Caco-2 (cell line): ENCODE measurements around the gene MYH9. TPM values are rescaled to one million over a fixed set of nuclear protein-coding genes. Genes with fewer than 3 reads are reported as not detected.

Source experiments
- BruUV-seq: library from RNA; stranded (reverse); fragments of 400-500 nt; replicated peaks from 2 replicates; lab custom pipeline; 2021; lab: Mats Ljungman, UMichigan
- CTCF ChIA-PET: fragments of 300-600 bp; sonication (Branson Sonifier 250); formaldehyde crosslinking; loops from one replicate; lab custom pipeline; 2022; ENCODE audit warnings: antibody characterized with exemption; lab: Charles Lee
- POLR2A ChIA-PET: fragments of 300-600 bp; sonication (Branson Sonifier 250); formaldehyde crosslinking; loops from one replicate; lab custom pipeline; 2022; ENCODE audit warnings: antibody characterized with exemption; lab: Charles Lee
- DNase-seq, 2 experiments: peaks; one replicate each; pipeline versions ENCODE4 v3.0.0 to v3.0.0-alpha.2; 2020 to 2022
- H3K27me3 ChIP-seq: replicated peaks from 2 replicates; pipeline ENCODE4 v1.6.0; 2011; ENCODE audit warnings: low read length; ENCODE audit not compliant: control insufficient read depth, insufficient read depth
- H3K36me3 ChIP-seq: 2 replicates; pipeline ENCODE4 v1.5.1; 2011; ENCODE audit warnings: low read length; ENCODE audit not compliant: control insufficient read depth, insufficient read depth
- H3K4me1 ChIP-seq: fragments of 250-450 bp; sonication (Bioruptor Pico); 2 replicates; pipeline ENCODE4 v1.5.1; 2020; ENCODE audit warnings: mild to moderate bottlenecking
- H3K4me3 ChIP-seq: 2 replicates; pipeline ENCODE4 v1.5.1; 2011; ENCODE audit warnings: low read depth, mild to moderate bottlenecking, control low read depth, low read length
- H3K9me3 ChIP-seq: fragments of 250-450 bp; sonication (Bioruptor Pico); 2 replicates; pipeline ENCODE4 v1.5.1; 2020; ENCODE audit warnings: mild to moderate bottlenecking, moderate library complexity
- H3K27ac Mint-ChIP-seq: one replicate; pipeline ENCODE4 v1.8.0; 2022; ENCODE audit warnings: mixed read lengths; ENCODE audit not compliant: unreplicated experiment
- H3K27me3 Mint-ChIP-seq: one replicate; pipeline ENCODE4 v1.8.0; 2022; ENCODE audit warnings: mixed read lengths; ENCODE audit not compliant: insufficient read depth, unreplicated experiment
- H3K36me3 Mint-ChIP-seq: one replicate; pipeline ENCODE4 v1.8.0; 2022; ENCODE audit warnings: mild to moderate bottlenecking, mixed read lengths; ENCODE audit not compliant: insufficient read depth, unreplicated experiment
- H3K4me1 Mint-ChIP-seq: one replicate; pipeline ENCODE4 v1.8.0; 2022; ENCODE audit warnings: low read depth, mixed read lengths; ENCODE audit not compliant: unreplicated experiment
- H3K4me3 Mint-ChIP-seq: one replicate; pipeline ENCODE4 v1.8.0; 2022; ENCODE audit warnings: mild to moderate bottlenecking, moderate library complexity, mixed read lengths; ENCODE audit not compliant: unreplicated experiment
- H3K9me3 Mint-ChIP-seq: one replicate; pipeline ENCODE4 v1.8.0; 2022; ENCODE audit warnings: mixed read lengths; ENCODE audit not compliant: unreplicated experiment
- CTCF ChIP-seq, 2 experiments: fragments of 200-600 bp in 1 of 2; IDR thresholded peaks; 1 replicate in 1 of 2; 2 replicates in 1 of 2; pipeline versions ENCODE4 v1.5.1 to v1.8.0; 2011 to 2022; ENCODE audit warnings: antibody characterized with exemption in 1 of 2, control low read depth in 1 of 2, inconsistent platforms in 1 of 2, low read depth in 1 of 2, low read length in 1 of 2, mild to moderate bottlenecking in 1 of 2, moderate library complexity in 1 of 2; ENCODE audit not compliant: insufficient read depth in 1 of 2, severe bottlenecking in 1 of 2, unreplicated experiment in 1 of 2
- intact Hi-C: fragments of 100-400 bp; cut with micrococcal nuclease; formaldehyde crosslinking; loops from one replicate; pipeline ENCODE4 v1.10.0; 2022; ENCODE audit not compliant: unreplicated experiment
- total RNA-seq: library from RNA; stranded (reverse); gene quantifications from 2 replicates; pipeline ENCODE4 v1.2.3, GENCODE V29; 2022

MYH9 gene
- total RNA-seq, 1 experiment from 2014 or later: 513 TPM

- DNase-seq: peak; percentile 83 to 85
- H3K4me1 Mint-ChIP-seq: no peaks in the 10 kb centered on the region
- peak; percentile 89 to 92 for TF ChIP-seq CTCF (IDR thresholded peaks at IDR 0.05; ENCODE audit: insufficient read depth in 1 of 2, low read depth in 1 of 2, low read length in 1 of 2, severe bottlenecking in 1 of 2, unreplicated experiment in 1 of 2)
- peak overlapping the region; percentile 26 for H3K27ac Mint-ChIP-seq
- no peaks in the 10 kb centered on the region for H3K4me1 ChIP-seq
- POLR2A ChIA-PET: interaction anchor here (1.0 kb wide), 1 partner anchor 109 kb away, joined by 3 read pairs; no protein-coding TSS in a partner anchor
- peaks cover 17% of the 10 kb centered on the region for H3K36me3 ChIP-seq
- H3K36me3 Mint-ChIP-seq: peaks cover 100% of the 10 kb centered on the region
- H3K4me3 Mint-ChIP-seq: no peak overlapping the region
- BruUV-seq: no TSS peak
- no peak overlapping the region for H3K4me3 ChIP-seq
- H3K9me3 ChIP-seq: no peaks in the 10 kb centered on the region
- no peaks in the 10 kb centered on the region for H3K27me3 ChIP-seq
- intact Hi-C loops: loop anchor here (1.0 to 5.0 kb wide), 3 partner anchors 36 to 169 kb away; no protein-coding TSS in a partner anchor
- CTCF ChIA-PET: interaction anchor here (0.6 to 3.0 kb wide), 13 partner anchors 13 to 185 kb away, joined by 3 to 29 read pairs (median 3); partner anchors contain the start of gene APOL2
- H3K9me3 Mint-ChIP-seq: no peaks in the 10 kb centered on the region
- H3K27me3 Mint-ChIP-seq: no peaks in the 10 kb centered on the region
Observed at GRCh38 chr22:36301384-36301828, 86.4 kb downstream of the MYH9 start.

- no peak for TF ChIP-seq CTCF (IDR thresholded peaks at IDR 0.05; ENCODE audit: insufficient read depth in 1 of 2, low read depth in 1 of 2, low read length in 1 of 2, severe bottlenecking in 1 of 2, unreplicated experiment in 1 of 2)
- Mint-ChIP-seq H3K4me3 (no peak overlapping the region), H3K36me3 (peaks cover 100% of the 10 kb centered on the region), H3K4me1 (no peaks in the 10 kb centered on the region), H3K9me3 (no peaks in the 10 kb centered on the region), H3K27me3 (no peaks in the 10 kb centered on the region), H3K27ac (no peak overlapping the region)
- ChIA-PET POLR2A (interaction anchor here (1.0 kb wide), 1 partner anchor 110 kb away, joined by 3 read pairs; no protein-coding TSS in a partner anchor), CTCF (interaction anchor here (0.9 to 3.0 kb wide), 10 partner anchors 14 to 186 kb away, joined by 3 to 29 read pairs (median 3); partner anchors contain the start of gene APOL2)
- intact Hi-C loops: loop anchor here (1.0 to 5.0 kb wide), 3 partner anchors 37 to 170 kb away; no protein-coding TSS in a partner anchor
- no peaks in the 10 kb centered on the region for H3K9me3 ChIP-seq
- H3K4me3 ChIP-seq: no peak overlapping the region
- H3K27me3 ChIP-seq: no peaks in the 10 kb centered on the region
- BruUV-seq: TSS peak; percentile 29
- H3K36me3 ChIP-seq: peaks cover 16% of the 10 kb centered on the region
- no peaks in the 10 kb centered on the region for H3K4me1 ChIP-seq
- no peak for DNase-seq
Observed at GRCh38 chr22:36300396-36301212, 87.2 kb downstream of the MYH9 start.

GRCh38 chr22:36299911-36300310 lies 87.9 kb downstream of the MYH9 start:
- H3K4me1 ChIP-seq: no peaks in the 10 kb centered on the region
- no peak for DNase-seq
- H3K27me3 Mint-ChIP-seq: no peaks in the 10 kb centered on the region
- H3K4me1 Mint-ChIP-seq: no peaks in the 10 kb centered on the region
- no peaks in the 10 kb centered on the region for H3K9me3 ChIP-seq
- BruUV-seq: no TSS peak
- intact Hi-C loops: loop anchor here (5.0 kb wide), 1 partner anchor 37 kb away; no protein-coding TSS in a partner anchor
- H3K4me3 ChIP-seq: no peak overlapping the region
- ChIA-PET CTCF (no interaction called here), POLR2A (no interaction called here)
- H3K27ac Mint-ChIP-seq: no peak overlapping the region
- H3K36me3 ChIP-seq: peaks cover 22% of the 10 kb centered on the region
- H3K27me3 ChIP-seq: no peaks in the 10 kb centered on the region
- H3K4me3 Mint-ChIP-seq: no peak overlapping the region
- peaks cover 100% of the 10 kb centered on the region for H3K36me3 Mint-ChIP-seq
- TF ChIP-seq CTCF (IDR thresholded peaks at IDR 0.05; ENCODE audit: insufficient read depth in 1 of 2, low read depth in 1 of 2, low read length in 1 of 2, severe bottlenecking in 1 of 2, unreplicated experiment in 1 of 2): no peak
- H3K9me3 Mint-ChIP-seq: no peaks in the 10 kb centered on the region
